Neural progenitor cell (in vitro differentiated cells): ENCODE results near the gene PBX1.

Experiments
- EZH2 ChIP-seq: fragments of 200-600 bp; sonication (generic); IDR thresholded peaks from 2 replicates; pipeline ENCODE4 v1.6.1; 2017; ENCODE audit warnings: antibody characterized with exemption, mild to moderate bottlenecking, moderate library complexity
- EZH2phosphoT487 ChIP-seq: fragments of 200-600 bp; sonication (generic); IDR thresholded peaks from 2 replicates; pipeline ENCODE4 v1.6.1; 2017; ENCODE audit warnings: antibody characterized with exemption
- TF ChIP-seq, protein P1 (sequence below): fragments of 200-600 bp; sonication (generic); IDR thresholded peaks from 2 replicates; pipeline ENCODE4 v1.5.1; 2017; ENCODE audit warnings: antibody characterized with exemption, mild to moderate bottlenecking

DNA sequence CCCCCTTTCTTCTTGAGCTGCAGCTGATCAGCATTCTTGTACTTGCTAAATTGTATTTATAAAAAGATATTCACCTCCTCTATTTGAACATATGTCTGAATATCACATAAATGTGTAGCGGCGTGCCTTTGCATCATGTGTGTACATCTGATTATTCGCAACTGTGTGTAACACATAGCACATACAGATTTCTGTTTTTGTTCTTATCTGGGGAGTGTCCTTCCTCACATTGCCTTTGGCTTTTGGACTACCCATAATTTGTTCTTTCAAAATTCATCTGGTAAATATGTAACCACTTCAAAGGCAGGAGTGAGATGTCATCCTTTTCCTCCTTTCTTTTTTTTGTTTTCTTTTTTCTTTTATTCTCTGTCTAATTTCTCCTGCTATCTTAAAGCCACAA, 113.6 kb downstream of the PBX1 start:
- TF ChIP-seq EZH2 (no peak), EZH2phosphoT487 (no peak)
- TF ChIP-seq, protein P1, sequence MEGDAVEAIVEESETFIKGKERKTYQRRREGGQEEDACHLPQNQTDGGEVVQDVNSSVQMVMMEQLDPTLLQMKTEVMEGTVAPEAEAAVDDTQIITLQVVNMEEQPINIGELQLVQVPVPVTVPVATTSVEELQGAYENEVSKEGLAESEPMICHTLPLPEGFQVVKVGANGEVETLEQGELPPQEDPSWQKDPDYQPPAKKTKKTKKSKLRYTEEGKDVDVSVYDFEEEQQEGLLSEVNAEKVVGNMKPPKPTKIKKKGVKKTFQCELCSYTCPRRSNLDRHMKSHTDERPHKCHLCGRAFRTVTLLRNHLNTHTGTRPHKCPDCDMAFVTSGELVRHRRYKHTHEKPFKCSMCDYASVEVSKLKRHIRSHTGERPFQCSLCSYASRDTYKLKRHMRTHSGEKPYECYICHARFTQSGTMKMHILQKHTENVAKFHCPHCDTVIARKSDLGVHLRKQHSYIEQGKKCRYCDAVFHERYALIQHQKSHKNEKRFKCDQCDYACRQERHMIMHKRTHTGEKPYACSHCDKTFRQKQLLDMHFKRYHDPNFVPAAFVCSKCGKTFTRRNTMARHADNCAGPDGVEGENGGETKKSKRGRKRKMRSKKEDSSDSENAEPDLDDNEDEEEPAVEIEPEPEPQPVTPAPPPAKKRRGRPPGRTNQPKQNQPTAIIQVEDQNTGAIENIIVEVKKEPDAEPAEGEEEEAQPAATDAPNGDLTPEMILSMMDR = no peak
